Measurements from ENCODE around the gene TTC9.

Gene TTC9

GRCh38 chr14:70641548-70642302, at the start of gene TTC9:
TTC9 (plus strand) TSS chr14:70641916; CDS start chr14:70642130, 214 bp downstream.
- DNase-seq: no peak

GRCh38 chr14:70594461-70594860, 47.3 kb upstream of the TTC9 start:
- no peak for DNase-seq

- no peak for DNase-seq
These were observed 46.1 kb upstream of the TTC9 start for GRCh38 chr14:70595443-70596185.

GRCh38 chr14:70597731-70598130, 44.0 kb upstream of the TTC9 start:
- DNase-seq: no peak

- no peak for DNase-seq
These were observed 42.4 kb upstream of the TTC9 start for GRCh38 chr14:70599345-70599744.

- DNase-seq: peak; percentile 94
These were observed 41.1 kb upstream of the TTC9 start, which contains the start of gene MED6 for GRCh38 chr14:70600382-70601157. MED6 (minus strand) TSS chr14:70600655; CDS start chr14:70600637, 18 bp downstream.

- DNase-seq: no peak
These were observed 40.6 kb upstream of the TTC9 start for GRCh38 chr14:70601162-70601561.

GRCh38 chr14:70602254-70602653, 39.5 kb upstream of the TTC9 start:
- DNase-seq: no peak

- no peak for DNase-seq
These were observed 30.5 kb upstream of the TTC9 start for GRCh38 chr14:70611216-70611615.

GRCh38 chr14:70616646-70617045, 25.1 kb upstream of the TTC9 start:
- no peak for DNase-seq

- no peak for DNase-seq
These were observed 23.4 kb upstream of the TTC9 start for GRCh38 chr14:70618314-70618713.

- DNase-seq: no peak
These were observed 22.0 kb upstream of the TTC9 start for GRCh38 chr14:70619708-70620107.

GRCh38 chr14:70622111-70622712, 19.5 kb upstream of the TTC9 start:
- DNase-seq: peak; percentile 61

GRCh38 chr14:70624972-70625371, 16.7 kb upstream of the TTC9 start:
- DNase-seq: no peak

- no peak for DNase-seq
These were observed 9.8 kb upstream of the TTC9 start for GRCh38 chr14:70631948-70632347.

GRCh38 chr14:70635971-70636595, 5.6 kb upstream of the TTC9 start:
- no peak for DNase-seq

GRCh38 chr14:70638416-70638815, 3.3 kb upstream of the TTC9 start:
- no peak for DNase-seq

- peak; percentile 65 for DNase-seq
These were observed 673 bp upstream of the TTC9 start for GRCh38 chr14:70640938-70641547.

GRCh38 chr14:70642303-70643235, 853 bp downstream of the TTC9 start:
- DNase-seq: peak; percentile 42

GRCh38 chr14:70643967-70644366, 2.3 kb downstream of the TTC9 start:
- no peak for DNase-seq

GRCh38 chr14:70645892-70646291, 4.2 kb downstream of the TTC9 start:
- no peak for DNase-seq

Data from activated CD4-positive, alpha-beta T cell treated with anti-CD3 and anti-CD28 coated beads for 48 hours (primary cell).